ENCODE results near the gene IGSF6.
"Not testable (repeated sequence)": the region's sequence is repeated elsewhere in the genome, so short reads cannot be mapped to it uniquely, and the experiment has no call there.

DNA sequence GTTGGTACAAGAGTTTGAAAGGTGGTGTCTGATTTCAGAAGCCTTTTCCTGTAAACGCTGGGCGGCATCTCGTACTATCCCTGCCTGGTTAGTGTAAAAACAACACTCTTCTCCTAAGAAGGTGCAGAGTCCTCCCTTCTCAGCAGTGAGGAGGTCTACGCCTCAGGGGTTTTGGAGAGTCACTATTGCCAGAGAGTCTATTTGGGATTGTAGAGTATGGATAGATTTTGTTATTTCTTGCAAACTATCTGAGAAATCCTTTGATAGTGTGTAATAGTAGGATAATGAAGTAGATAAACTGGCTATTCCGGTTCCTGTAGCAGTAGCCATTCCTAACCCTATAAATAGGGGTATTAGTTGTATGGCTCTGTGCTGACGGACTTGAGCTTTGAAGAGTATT lies 21.5 kb downstream of the IGSF6 start:
- TF ChIP-seq, protein P1, sequence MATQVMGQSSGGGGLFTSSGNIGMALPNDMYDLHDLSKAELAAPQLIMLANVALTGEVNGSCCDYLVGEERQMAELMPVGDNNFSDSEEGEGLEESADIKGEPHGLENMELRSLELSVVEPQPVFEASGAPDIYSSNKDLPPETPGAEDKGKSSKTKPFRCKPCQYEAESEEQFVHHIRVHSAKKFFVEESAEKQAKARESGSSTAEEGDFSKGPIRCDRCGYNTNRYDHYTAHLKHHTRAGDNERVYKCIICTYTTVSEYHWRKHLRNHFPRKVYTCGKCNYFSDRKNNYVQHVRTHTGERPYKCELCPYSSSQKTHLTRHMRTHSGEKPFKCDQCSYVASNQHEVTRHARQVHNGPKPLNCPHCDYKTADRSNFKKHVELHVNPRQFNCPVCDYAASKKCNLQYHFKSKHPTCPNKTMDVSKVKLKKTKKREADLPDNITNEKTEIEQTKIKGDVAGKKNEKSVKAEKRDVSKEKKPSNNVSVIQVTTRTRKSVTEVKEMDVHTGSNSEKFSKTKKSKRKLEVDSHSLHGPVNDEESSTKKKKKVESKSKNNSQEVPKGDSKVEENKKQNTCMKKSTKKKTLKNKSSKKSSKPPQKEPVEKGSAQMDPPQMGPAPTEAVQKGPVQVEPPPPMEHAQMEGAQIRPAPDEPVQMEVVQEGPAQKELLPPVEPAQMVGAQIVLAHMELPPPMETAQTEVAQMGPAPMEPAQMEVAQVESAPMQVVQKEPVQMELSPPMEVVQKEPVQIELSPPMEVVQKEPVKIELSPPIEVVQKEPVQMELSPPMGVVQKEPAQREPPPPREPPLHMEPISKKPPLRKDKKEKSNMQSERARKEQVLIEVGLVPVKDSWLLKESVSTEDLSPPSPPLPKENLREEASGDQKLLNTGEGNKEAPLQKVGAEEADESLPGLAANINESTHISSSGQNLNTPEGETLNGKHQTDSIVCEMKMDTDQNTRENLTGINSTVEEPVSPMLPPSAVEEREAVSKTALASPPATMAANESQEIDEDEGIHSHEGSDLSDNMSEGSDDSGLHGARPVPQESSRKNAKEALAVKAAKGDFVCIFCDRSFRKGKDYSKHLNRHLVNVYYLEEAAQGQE (IDR thresholded peaks at IDR 0.05) = not testable (repeated sequence)
- TF ChIP-seq GATA3 (IDR thresholded peaks at IDR 0.05; ENCODE audit: borderline replicate concordance); CTCF (IDR thresholded peaks at IDR 0.05); POLR2A (IDR thresholded peaks at IDR 0.05; ENCODE audit: low read length); RAD21 (conservative IDR thresholded peaks at IDR 0.05 in 1 of 2, IDR thresholded peaks at IDR 0.05 in 1 of 2): not testable (repeated sequence)
- TF ChIP-seq, protein P2, sequence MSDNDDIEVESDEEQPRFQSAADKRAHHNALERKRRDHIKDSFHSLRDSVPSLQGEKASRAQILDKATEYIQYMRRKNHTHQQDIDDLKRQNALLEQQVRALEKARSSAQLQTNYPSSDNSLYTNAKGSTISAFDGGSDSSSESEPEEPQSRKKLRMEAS (IDR thresholded peaks at IDR 0.05) = not testable (repeated sequence)
